CD4-positive, alpha-beta T cell treated with Interleukin-10 for 1 hour (primary cell): ENCODE data around the gene ATG4D.
"Not testable (repeated sequence)": the region's sequence is repeated elsewhere in the genome, so short reads cannot be mapped to it uniquely, and the experiment has no call there.

Experiments used
- DNase-seq: peaks from one replicate; pipeline ENCODE4 v3.0.0-alpha.2; 2020

Gene ATG4D

DNA sequence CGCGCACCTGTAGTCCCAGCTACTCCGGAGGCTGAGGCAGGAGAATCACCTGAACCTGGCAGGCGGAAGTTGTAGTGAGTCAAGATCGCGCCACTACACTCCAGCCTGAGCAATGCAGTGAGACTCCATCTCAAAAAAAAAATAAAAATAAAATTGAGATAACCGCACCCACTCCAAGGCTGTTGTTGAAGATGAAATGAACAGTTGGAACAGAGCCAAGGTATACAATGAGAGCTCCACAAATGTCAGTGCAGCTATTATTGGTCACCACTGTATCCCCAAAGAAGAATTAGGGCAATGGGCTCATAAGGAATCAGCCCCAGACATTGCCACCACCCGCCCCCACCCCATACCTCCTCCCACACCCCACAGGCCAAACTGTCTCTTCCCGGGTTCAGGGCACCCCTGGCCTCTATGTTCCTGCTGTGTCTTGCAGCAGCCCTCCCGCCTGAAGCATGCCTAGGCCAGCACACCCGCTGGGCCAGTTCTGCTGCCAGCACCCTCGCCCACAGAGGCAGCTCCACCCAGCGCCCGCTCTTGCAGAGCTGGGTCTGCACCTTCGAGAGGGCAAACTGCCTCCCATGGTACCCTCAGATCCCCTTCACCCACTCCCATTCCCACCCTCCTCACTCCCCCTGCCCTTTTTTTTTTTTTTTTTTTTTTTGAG is 22.9 kb upstream of the ATG4D start:
- no peak for DNase-seq

DNA sequence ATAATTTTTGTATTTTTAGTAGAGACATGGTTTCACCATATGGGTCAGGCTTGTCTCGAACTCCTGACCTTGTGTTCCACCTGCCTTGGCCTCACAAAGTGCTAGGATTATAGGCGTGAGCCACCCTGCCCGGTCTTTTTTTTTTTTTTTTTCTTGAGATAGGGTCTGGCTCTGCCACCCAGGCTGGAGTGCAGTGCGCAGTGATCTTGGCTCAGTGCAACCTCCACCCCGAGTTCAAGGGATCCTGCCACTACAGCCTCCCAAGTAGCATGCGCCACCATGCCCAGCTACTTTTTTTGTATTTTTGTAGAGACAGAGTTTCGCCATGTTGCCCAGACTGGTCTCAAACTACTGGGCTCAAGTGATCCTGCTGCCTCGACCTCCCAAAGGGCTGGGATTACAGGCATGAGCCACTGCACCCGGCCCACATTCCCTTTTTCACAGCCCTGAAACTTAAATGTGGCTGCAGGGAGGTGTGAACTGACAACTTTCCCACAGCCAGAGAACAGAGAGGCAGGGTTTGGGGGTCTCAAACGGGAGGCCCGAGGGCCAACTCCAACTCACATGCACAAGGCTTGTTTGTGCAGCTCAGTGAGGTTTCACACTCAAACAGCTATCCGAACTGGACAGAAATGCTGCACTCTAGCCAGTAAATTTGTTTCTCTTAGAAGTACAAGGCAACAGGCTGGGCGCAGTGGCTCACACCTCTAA is 22.1 kb upstream of the ATG4D start:
- DNase-seq = no peak

DNA sequence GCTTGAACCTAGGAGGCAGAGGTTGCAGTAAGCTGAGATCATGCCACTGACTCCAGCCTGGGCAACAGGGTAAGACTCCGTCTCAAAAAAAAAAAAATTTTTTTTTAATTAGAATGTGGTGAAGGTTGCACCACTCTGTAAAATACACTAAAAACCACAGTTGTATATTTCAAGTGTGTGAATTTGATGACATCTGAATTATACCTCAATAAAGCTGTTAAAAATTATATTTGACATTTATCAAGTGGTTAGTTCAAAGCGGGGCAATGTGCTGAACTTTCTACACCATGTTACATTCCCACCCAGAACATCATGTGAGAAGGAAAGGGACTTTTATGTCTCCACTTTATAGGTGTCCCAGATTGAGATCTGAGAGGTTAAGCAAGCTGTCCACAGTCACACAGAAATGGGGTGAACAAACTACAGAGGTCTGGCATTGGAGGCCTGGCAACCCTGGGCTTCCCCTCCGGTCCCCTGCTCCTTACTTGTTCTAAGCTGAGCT is 20.5 kb upstream of the ATG4D start:
- peak; percentile 58 for DNase-seq

DNA sequence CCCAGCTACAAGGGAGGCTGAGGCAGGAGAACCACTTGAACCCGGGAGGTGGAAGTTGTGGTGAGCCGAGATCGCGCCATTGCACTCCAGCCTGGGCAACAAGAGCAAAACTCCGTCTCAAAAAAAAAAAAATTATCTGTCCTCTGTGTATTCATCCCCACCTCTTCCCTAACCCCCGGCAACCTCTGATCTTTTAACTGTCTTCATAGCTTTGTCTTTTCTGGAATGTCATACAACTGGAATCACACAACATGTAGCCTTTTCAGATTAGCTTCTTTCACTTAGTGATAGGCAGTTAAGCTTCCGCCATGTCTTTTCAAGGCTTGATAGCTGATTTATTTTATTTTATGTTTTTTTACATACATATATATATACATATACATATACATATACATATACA is 18.1 kb upstream of the ATG4D start:
- DNase-seq = no peak

DNA sequence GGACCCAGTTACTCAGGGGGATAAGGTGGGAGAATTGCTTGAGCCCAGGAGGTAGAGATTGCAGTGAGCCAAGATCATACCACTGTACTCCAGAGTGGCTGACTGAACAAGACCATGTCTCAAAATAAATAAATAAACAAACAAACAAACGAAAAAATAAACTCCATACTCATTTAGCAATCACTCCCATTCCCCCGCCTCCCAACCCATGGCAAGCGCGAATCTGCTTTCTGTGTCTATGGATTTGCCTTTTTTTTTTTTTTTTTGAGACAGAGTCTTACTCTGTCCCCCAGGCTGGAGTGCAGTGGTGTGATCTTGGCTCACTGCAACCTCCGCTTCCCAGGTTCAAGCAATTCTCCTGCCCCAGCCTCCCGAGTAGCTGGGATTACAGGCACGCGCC is 16.8 kb upstream of the ATG4D start:
- DNase-seq = not testable (repeated sequence)

DNA sequence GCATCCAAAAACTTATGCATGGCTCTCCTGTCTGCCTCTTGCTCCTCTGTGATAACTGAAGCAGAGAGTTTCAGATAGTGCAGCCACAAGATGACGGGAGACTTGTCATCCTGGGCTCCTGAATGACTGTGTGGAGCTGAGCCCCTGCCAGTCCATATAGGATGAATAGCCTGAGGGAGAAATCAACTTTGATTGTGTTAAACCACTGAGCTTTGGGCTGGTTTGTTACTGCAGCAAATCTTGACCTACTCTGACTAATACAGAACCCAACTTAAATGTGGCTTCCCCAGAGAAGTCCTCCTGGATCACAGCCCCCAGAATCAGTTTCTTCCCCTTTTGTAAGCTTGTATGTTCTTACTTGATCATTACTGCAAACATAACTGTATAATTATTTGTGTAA is 11.2 kb upstream of the ATG4D start:
- DNase-seq = no peak

DNA sequence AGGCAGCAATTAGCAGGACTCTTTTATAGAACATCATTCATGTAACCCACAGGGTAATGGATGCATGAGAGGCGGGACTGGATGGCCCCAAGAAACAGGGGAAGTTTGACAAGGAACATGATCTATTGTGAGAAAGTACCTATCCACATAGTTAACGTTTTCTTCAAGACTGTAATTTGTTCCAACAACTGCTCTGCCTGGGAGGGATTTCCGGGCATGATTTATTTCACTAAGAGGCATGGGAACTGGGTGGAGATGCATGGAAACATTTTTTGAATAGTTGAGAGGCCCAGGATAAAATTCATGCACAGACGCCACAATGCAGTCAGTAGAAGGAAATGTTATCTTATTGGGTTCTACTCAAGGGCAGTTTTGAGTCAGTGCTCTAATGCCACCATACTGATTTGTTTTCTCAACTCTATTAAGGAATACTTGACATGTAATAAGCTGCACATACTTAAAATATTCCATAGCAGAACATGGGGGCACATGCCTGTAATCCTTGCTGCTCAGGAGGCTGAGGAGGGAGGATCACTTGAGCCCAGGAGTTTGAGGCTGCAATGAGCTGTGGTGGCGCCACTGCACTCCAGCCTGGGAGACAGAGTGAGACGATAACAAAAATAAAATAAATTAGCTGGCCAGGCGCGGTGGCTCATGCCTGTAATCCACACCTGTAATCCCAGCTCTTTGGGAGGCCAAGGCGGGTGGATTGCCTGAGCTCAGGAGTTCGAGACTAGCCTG is 9.9 kb upstream of the ATG4D start:
- DNase-seq = no peak

DNA sequence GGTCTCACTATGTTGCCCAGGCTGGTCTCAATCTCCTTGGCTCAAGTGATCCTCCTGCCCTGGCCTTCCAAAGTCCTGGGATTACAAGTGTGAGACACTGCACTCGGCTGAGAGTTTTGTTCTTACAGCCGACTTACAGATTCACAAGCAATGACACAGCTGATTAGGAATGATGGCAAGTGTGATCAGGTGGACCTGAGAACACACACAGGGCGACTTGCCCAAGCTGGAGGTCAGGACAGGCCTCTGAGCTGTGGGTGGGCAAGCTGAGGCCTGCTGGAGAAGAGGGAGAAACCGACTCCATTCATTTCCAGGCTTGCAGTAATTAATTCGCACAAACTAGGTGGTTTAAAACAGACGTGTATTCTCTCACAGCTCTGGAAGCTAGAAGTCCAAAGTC is 8.1 kb upstream of the ATG4D start:
- no peak for DNase-seq

DNA sequence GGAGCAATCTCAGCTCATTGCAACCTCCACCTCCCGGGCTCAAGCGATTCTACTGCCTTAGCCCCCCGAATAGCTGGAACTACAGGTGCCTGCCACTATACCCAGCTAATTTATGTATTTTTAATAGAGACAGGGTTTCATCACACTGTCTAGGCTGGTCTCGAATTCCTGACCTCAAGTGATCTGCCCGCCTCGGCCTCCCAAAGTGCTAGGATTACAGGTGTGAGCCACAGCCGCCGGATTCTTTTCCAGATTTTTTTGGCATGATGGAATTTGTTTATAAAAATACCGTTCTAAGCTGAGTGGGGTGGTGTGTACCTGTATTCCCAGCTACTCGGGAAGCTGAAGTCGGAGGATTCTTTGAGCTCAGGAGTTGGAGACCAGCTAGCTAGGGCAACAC is 6.0 kb upstream of the ATG4D start:
- no peak for DNase-seq

DNA sequence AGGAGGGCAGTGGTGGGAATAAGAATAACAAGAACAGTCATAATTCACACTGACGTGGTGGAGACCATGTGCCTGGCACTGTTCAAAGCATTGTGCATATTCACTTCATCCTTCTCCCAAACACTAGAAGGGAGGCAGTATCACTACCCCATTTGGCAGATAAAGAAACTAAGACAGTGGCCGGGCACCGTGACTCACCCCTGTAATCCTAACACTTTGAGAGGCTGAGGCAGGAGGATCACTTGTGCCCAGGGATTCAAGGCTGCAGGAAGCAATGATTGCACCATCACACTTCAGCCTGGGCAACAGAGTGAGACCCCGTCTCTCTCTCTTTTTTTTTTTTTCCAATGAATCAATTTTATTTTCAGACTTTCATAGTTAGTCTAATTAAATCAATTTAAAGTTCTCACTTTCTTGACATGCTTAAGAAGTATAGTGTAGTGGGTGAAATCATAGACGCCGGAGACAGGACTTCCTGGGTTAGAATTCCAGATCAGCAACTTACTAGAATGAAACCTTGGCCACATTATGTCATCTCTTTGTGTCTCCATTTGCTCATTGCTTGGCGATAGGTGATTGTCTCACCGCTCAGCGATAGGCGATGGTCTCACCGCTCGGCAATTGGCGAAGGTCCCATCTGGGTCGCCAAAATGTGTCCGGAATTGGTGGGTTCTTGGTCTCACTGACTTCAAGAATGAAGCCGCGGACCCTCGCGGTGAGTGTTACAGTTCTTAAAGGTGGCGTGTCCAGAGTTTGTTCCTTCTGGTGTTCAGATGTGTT is 5.3 kb upstream of the ATG4D start:
- DNase-seq = no peak

DNA sequence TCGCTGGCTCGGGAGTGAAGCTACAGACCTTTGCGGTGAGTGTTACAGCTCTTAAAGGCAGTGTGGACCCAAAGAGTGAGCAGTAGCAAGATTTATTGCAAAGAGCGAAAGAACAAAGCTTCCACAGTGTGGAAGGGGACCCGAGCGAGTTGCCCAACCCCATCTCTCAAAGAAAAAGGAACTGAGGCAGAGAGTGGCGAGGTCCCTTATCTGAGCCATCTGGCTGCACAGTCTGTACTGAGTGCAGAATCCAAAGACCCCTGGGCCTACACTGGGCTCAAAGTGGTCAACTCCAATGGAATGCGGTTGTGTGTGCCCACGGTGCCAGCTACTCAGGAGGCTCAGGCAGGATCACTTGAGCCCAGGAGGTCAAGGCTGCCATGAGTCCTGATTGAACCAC is 4.7 kb upstream of the ATG4D start:
- not testable (repeated sequence) for DNase-seq

DNA sequence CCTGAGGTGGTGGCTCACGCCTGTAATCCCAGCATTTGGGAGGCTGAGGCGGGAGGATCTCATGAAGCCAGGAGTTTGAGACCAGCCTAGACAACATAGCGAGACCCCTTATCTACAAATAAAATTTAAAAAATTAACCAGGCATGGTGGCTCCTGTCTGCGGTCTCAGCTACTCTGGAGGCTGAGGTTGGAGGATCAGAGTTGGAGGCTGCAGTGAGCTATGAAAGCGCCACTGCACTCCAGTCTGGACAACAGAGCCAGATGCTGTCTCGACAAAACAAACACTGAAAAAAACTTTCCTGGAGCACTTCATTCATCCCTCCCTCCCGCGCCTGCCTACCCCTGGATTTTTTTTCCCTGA is 665 bp upstream of the ATG4D start:
- DNase-seq = no peak

DNA sequence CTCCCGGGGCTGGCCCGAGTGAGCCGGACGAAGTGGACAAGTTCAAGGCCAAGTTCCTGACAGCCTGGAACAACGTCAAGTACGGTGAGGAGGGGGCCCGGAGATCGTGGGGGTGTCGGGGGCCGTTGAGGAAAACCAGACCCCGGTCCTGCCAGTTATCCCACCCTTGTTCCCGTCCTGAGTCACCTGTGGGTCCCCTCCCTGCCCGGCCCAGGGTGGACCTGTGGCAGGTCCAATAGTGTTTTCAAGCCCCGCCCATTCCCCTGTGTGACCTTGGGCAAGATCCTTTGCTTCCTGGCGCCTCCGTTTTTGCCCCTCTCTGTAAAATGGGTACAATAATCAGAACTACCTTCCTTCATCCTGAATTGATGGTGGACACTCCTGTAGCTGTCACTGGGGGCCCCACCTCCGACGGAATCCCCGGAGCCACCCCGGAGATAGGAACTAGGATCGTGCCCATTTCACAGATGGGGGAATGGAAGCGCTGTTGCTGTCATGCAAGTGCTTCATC is 593 bp downstream of the ATG4D start:
- DNase-seq = peak; percentile 32

DNA sequence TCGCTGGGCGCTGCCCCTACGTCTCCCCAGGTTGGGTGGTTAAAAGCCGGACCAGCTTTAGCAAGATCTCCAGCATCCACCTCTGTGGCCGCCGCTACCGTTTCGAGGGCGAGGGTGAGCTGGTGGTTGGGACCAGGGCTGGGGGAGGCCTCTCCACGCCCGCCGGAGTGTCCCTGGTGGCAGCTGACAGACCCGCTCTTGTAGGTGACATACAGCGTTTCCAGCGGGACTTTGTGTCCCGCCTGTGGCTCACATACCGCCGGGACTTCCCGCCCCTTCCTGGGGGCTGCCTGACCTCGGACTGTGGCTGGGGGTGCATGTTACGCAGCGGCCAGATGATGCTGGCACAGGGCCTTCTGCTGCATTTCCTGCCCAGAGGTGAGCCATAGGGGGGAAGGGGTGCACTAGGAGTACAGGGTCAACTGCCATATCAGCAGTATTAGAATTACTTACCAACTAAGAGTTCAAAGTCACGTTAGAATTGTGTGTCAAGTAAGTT is 1.1 kb downstream of the ATG4D start:
- peak; percentile 28 for DNase-seq

DNA sequence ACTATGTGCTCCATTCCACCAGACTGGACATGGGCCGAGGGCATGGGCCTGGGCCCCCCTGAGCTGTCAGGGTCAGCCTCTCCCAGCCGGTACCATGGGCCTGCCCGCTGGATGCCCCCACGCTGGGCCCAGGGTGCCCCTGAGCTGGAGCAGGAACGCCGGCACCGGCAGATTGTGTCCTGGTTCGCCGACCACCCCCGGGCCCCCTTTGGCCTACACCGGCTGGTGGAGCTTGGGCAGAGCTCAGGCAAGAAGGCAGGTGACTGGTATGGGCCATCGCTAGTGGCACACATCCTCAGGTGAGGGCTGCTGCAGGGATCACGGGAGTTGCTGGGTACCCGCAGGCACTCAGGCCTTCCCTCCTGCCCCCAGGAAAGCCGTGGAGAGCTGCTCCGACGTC is 3.1 kb downstream of the ATG4D start:
- no peak for DNase-seq

DNA sequence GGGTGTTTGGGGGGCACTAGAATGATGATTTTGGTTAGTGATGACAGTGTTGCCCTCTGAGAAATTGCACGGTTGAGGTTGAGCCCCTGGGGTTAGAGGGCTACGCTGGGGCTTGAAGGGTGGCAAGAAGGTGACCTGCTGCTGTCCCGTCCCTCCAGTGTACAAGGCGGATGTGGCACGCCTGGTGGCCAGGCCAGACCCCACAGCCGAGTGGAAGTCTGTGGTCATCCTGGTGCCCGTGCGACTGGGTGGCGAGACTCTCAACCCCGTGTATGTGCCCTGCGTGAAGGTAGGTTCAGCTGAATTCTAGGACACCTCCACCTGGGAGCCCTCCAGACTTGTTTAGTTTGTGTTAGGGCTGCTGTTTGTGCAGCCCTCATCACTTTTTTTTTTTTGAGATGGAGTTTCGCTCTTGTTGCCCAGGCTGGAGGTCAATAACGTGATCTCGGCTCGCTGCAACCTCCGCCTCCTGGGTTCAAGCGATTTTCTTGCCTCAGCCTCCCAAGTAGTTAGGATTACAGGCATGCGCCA is 5.1 kb downstream of the ATG4D start:
- no peak for DNase-seq

DNA sequence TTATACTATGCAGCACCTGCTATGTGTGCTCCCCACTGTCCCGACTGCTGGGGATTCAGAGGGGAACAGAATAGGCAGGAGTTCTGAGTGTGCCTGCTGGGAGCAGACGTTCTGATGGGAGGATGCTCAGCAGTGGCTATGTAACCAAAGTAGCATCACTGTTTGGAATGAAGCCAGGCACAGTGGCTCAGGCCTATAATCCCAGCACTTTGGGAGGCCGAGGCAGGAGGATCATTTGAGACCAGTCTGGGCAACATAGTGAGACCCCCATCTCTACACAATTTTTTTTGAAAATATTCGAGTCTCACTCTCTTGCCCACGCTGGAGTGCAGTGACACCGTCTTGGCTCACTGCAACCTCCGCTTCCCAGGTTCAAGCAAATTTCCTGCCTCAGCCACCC is 6.0 kb downstream of the ATG4D start:
- DNase-seq = no peak

DNA sequence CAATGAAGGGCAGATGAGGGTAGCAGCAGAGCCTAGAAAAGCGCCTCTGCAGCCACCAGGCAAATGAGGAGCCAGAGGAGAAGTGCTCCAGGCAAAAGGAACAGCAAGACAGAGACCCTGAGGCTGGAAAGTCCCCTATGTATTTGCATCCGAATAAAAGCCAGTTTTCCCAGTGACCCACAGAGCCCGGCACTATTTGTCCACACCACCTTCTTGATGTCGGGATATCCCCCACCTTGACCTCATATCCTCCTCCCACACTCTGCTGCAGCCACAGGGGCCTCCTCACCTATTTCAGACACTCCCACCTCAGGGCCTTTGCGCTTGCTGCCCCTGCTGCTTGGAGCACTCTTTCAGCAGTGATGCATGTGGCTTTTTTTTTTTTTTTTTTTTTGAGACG is 6.6 kb downstream of the ATG4D start:
- no peak for DNase-seq

DNA sequence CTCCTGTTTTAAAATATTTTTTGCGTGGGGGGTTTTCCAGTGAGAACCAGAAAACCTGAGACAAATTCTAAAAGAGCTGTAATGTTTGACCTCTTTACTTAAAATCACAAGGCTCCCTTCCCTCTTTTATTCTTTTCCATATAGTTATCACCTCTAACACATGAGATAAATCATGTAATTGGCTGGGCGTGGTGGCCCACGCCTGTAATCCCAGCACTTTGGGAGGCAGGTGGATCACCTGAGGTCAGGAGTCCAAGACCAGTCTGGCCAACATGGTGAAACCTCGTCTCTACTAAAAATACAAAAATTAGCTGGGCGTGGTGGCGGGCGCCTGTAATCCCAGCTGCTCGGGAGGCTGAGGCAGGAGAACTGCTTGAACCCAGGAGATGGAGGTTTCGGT is 7.3 kb downstream of the ATG4D start:
- not testable (repeated sequence) for DNase-seq

DNA sequence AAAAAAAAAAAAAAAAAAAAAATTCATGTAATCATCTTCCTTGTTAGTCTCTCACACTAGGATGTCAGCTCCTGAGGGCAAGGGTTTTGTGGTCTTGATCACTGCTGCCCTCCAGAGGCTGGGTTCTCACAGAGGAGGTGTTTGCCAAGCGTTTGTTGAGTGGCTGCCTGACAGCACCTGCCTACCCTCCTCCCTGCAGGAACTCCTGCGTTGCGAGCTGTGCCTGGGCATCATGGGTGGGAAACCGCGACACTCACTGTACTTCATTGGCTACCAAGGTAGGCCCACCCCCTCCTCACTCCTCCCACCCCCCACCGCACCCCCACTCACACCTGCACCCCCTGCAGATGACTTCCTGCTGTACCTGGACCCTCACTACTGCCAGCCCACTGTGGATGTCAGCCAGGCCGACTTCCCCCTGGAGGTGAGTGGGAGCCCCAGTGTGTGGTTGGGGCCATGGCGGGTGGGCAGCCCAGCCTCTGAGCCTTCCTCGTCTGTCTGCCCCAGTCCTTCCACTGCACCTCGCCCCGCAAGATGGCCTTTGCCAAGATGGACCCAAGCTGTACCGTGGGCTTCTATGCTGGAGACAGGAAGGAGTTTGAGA is 8.1 kb downstream of the ATG4D start:
- peak; percentile 62 for DNase-seq

DNA sequence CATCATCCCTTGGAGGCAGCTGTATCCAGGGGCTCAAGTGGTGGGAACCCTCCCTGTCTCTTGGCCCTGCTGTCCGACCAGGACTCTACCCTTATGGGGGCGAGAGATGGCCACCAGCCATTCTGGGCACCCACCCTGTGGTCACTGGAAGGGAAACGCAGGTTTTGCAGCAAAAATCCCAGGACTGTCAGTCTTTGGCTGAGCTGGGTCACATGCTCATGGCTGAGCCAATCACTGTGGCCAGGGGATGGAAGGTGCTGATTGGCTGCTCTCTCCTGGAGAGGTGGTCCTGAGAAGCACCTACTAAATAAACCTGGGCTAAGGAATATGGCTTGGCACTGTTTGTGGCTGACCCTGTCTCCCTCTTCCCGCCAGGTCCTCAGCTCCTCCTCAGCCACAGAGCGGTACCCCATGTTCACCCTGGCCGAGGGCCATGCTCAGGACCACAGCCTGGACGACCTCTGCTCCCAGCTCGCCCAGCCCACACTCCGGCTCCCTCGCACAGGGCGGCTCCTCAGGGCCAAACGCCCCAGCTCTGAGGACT is 8.9 kb downstream of the ATG4D start:
- DNase-seq = peak; percentile 30
